Right forelimb (tissue), 1 donor: ENCODE measurements around the gene KLF16.

Source experiments
- DNase-seq: peaks from one replicate; pipeline ENCODE4 v3.0.0-alpha.2; 2018

The KLF16 gene

GRCh38 chr19:1854039-1854541 is 9.3 kb downstream of the KLF16 start:
- DNase-seq: no peak

- peak; percentile 78 for DNase-seq
Measured at GRCh38 chr19:1853295-1854038, 9.9 kb downstream of the KLF16 start.

GRCh38 chr19:1852581-1853128 is 10.7 kb downstream of the KLF16 start:
- no peak for DNase-seq

GRCh38 chr19:1851654-1852580 is 11.5 kb downstream of the KLF16 start:
- DNase-seq: peak; percentile 76

- no peak for DNase-seq
Measured at GRCh38 chr19:1850809-1851653, 12.3 kb downstream of the KLF16 start.

- DNase-seq: no peak
Measured at GRCh38 chr19:1849886-1850398, 13.4 kb downstream of the KLF16 start.

GRCh38 chr19:1849132-1849474 is 14.3 kb downstream of the KLF16 start:
- no peak for DNase-seq

- peak; percentile 98 for DNase-seq
Measured at GRCh38 chr19:1848399-1849131, 14.8 kb downstream of the KLF16 start, which contains the start of gene REXO1. Gene REXO1 (minus strand): TSS chr19:1848483. CDS start chr19:1848358, 125 bp downstream.

GRCh38 chr19:1847684-1848398 is 15.5 kb downstream of the KLF16 start:
- DNase-seq: no peak

GRCh38 chr19:1847348-1847683 is 16.1 kb downstream of the KLF16 start:
- DNase-seq: no peak

GRCh38 chr19:1846517-1847204 is 16.7 kb downstream of the KLF16 start:
- no peak for DNase-seq

- DNase-seq: no peak
Measured at GRCh38 chr19:1845642-1846041, 17.7 kb downstream of the KLF16 start.

GRCh38 chr19:1845125-1845515 is 18.3 kb downstream of the KLF16 start:
- DNase-seq: no peak

- no peak for DNase-seq
Measured at GRCh38 chr19:1844513-1845124, 18.8 kb downstream of the KLF16 start.

- DNase-seq: no peak
Measured at GRCh38 chr19:1843646-1844394, 19.6 kb downstream of the KLF16 start.

GRCh38 chr19:1843116-1843515 is 20.3 kb downstream of the KLF16 start:
- no peak for DNase-seq

- DNase-seq: no peak
Measured at GRCh38 chr19:1841209-1841924, 22.0 kb downstream of the KLF16 start.

GRCh38 chr19:1840541-1841115 is 22.8 kb downstream of the KLF16 start:
- no peak for DNase-seq
